BJ (cell line): ENCODE data around the gene TNRC6B. TPM values are rescaled to one million over a fixed set of nuclear protein-coding genes. Genes with fewer than 3 reads are reported as not detected.
"Not testable (repeated sequence)": the region's sequence is repeated elsewhere in the genome, so short reads cannot be mapped to it uniquely, and the experiment has no call there.

Source experiments
- CTCF ChIA-PET: fragments of 350-600 bp; formaldehyde crosslinking; extraction: SDS; loops from one replicate; lab custom pipeline; 2021; ENCODE audit warnings: antibody characterized with exemption, inconsistent platforms; lab: Yijun Ruan, JAX
- POLR2A ChIA-PET: fragments of 300-600 bp; sonication (Branson Sonifier 250); formaldehyde crosslinking; extraction: SDS; loops from one replicate; lab custom pipeline; 2021; ENCODE audit warnings: antibody characterized with exemption; lab: Charles Lee
- DNase-seq: peaks from one replicate; pipeline ENCODE4 v3.0.0-alpha.2; 2011; ENCODE audit warnings: low read depth
- H3K27me3 ChIP-seq: 2 replicates; pipeline ENCODE4 v1.6.0; 2011; ENCODE audit warnings: low read length; ENCODE audit not compliant: control insufficient read depth, insufficient read depth
- H3K36me3 ChIP-seq: 2 replicates; pipeline ENCODE4 v1.5.1; 2011; ENCODE audit warnings: low read length; ENCODE audit not compliant: control insufficient read depth, insufficient read depth
- H3K4me3 ChIP-seq: 2 replicates; pipeline ENCODE4 v1.5.1; 2011; ENCODE audit warnings: low read depth, mild to moderate bottlenecking, control low read depth, low read length
- polyA plus RNA-seq: library from polyadenylated mRNA; depleted of rRNA; stranded (reverse); fragments of >200 nt; gene quantifications from 2 replicates; pipeline ENCODE4 v1.2.3, GENCODE V29; 2011; rRNA removed
- TF ChIP-seq, protein P1 (sequence below): IDR thresholded peaks from 2 replicates; pipeline ENCODE4 v1.5.1; 2011; ENCODE audit warnings: low read depth, mild to moderate bottlenecking, control low read depth, inconsistent platforms, low read length, moderate library complexity; ENCODE audit not compliant: insufficient read depth

The TNRC6B gene
- polyA plus RNA-seq, 1 experiment: 8.0 TPM

DNA sequence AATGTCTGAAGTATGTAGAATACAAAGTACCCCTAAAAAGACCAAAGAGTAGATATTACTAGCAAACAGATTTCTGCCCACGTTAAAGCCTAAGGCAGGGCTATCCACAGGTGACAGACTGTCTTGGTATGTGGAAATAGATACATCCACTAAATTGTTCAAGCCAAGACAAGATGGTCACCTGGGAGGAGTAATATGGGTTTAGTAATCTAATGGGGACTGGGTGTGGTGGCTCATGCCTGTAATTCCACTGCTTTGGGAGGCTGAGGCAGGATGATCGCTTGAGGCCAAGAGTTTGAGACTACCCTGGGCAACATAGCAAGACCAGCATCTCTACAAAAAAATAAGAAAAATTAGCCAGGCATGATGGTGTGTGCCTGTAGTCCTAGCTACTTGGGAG, 200.2 kb downstream of the TNRC6B start:
- H3K27me3 ChIP-seq: no peaks in the 10 kb centered on the region
- ChIA-PET CTCF (interaction anchor here (1.2 to 2.2 kb wide), 2 partner anchors 12 to 29 kb away, joined by 3 to 4 read pairs; no protein-coding TSS in a partner anchor), POLR2A (no interaction called here)
- no peak overlapping the region for H3K4me3 ChIP-seq
- TF ChIP-seq, protein P1, sequence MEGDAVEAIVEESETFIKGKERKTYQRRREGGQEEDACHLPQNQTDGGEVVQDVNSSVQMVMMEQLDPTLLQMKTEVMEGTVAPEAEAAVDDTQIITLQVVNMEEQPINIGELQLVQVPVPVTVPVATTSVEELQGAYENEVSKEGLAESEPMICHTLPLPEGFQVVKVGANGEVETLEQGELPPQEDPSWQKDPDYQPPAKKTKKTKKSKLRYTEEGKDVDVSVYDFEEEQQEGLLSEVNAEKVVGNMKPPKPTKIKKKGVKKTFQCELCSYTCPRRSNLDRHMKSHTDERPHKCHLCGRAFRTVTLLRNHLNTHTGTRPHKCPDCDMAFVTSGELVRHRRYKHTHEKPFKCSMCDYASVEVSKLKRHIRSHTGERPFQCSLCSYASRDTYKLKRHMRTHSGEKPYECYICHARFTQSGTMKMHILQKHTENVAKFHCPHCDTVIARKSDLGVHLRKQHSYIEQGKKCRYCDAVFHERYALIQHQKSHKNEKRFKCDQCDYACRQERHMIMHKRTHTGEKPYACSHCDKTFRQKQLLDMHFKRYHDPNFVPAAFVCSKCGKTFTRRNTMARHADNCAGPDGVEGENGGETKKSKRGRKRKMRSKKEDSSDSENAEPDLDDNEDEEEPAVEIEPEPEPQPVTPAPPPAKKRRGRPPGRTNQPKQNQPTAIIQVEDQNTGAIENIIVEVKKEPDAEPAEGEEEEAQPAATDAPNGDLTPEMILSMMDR: no peak
- no peak for DNase-seq
- H3K36me3 ChIP-seq: no peaks in the 10 kb centered on the region

DNA sequence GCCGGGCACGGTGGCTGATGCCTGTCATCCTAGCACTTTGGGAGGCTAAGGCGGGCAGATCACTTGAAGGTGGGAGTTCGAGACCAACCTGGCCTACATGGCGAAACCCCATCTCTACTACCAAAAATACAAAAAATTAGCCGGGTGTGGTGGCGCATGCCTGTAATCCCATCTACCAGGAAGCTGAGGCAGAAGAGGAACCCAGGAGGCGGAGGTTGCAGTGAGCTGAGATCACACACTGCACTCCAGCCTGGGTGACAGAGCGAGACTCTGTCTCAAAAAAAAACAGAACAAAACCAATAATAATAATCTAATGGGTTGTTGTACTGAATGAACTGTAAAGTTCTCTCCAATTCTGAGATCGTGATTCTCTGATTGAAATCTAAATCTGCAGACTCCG, 200.7 kb downstream of the TNRC6B start:
- H3K36me3 ChIP-seq, H3K27me3 ChIP-seq, H3K4me3 ChIP-seq, DNase-seq, POLR2A ChIA-PET: not testable (repeated sequence)
- CTCF ChIA-PET: interaction anchor here (1.4 to 2.2 kb wide), 2 partner anchors 12 kb away, joined by 3 to 4 read pairs; no protein-coding TSS in a partner anchor

DNA sequence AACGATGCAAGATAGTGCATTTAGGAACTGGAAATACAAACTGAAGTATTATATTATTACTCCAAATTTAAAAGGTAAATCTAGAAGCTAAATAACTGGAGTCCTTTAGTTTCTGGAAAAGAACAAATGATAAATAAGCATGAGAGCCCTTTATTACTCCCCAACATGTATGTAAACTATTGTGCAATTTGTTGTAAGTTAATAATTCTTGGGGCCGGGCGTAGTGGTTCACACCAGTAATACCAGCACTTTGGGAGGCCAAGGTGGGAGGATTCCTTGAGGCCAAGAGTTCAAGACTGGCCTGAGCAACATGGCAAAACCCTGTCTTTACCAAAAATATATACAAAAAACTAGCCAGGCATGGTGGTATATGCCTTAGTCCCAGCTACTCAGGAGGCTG, 203.7 kb downstream of the TNRC6B start:
- no peaks in the 10 kb centered on the region for H3K27me3 ChIP-seq
- TF ChIP-seq, protein P1: no peak
- no peak for DNase-seq
- H3K36me3 ChIP-seq: no peaks in the 10 kb centered on the region
- ChIA-PET POLR2A (no interaction called here), CTCF (no interaction called here)
- no peak overlapping the region for H3K4me3 ChIP-seq

DNA sequence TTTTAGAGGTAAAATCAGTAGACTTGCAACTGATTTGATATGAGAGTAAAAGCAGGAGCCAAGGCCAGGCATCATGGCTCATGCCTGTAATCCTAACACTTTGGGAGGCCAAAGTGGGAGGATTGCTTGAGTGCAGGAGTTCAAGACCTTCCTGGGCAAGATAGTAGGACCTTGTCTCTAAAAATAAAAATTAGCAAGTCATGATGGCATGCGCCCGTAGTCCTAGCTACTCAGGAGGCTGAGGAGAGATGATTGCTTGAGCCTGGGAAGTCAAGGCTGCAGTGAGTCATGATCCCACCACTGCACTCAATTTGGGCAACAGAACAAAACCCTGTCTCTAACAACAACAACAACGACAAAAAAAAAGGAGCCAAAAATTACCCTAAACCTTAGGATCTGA, 206.2 kb downstream of the TNRC6B start:
- TF ChIP-seq, protein P1: no peak
- no peaks in the 10 kb centered on the region for H3K36me3 ChIP-seq
- no peak overlapping the region for H3K4me3 ChIP-seq
- CTCF ChIA-PET: interaction anchor here (1.3 to 2.7 kb wide), 3 partner anchors 9 to 16 kb away, joined by 3 to 8 read pairs (median 6); no protein-coding TSS in a partner anchor
- no peak for DNase-seq
- H3K27me3 ChIP-seq: no peaks in the 10 kb centered on the region
- POLR2A ChIA-PET: interaction anchor here (0.6 kb wide), 2 partner anchors 8 to 263 kb away, joined by 6 read pairs; no protein-coding TSS in a partner anchor

DNA sequence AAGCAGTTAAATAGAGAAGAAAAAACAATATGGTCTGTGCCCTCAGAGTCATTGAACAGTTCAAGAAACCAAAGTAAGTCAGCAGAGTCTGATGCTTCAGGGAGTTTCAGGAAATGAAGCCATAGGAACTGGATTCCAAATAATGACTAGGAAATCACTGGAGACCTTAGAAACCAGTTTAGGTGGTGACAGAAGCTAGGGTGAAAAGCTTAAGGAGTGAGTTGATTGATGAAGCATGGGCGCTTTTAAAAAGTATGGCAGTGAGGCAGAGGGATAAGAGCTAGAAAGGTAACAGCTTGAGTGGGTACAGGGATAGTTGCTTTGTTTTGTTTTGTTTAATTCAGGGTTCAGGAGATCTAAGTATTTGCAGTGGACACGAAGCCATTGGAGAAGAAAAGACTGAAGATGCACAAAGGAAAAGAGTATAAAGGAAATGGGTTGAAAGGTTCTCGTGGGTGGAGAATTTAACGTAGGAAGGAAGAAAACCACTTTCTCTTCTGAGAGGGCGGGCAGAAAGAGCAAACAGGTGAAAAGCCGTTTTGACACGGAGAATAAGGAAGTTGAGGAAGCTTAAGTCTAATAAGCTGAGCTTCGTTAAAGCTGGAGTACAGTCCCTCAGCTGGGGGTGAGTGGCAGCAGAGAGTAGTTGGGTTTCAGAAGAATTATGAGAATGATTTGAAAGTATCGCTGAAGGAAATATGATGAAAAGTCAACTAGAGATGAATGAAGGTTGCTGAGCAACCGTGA, 207.5 kb downstream of the TNRC6B start:
- ChIA-PET POLR2A (no interaction called here), CTCF (interaction anchor here (0.6 to 2.7 kb wide), 4 partner anchors 8 to 1382 kb away, joined by 3 to 8 read pairs (median 4); no protein-coding TSS in a partner anchor)
- H3K4me3 ChIP-seq: no peak overlapping the region
- DNase-seq: no peak
- TF ChIP-seq, protein P1: no peak
- no peaks in the 10 kb centered on the region for H3K27me3 ChIP-seq
- no peaks in the 10 kb centered on the region for H3K36me3 ChIP-seq

Other genes with a start within 250 kb of the TNRC6B start
- gene TMA7B, start 217.5 kb upstream of the TNRC6B start, polyA plus RNA-seq: not detected in 2 replicates
- not detected in 2 replicates for gene FAM83F, start 183.0 kb upstream of the TNRC6B start, polyA plus RNA-seq
- 115 and 119 TPM in 2 replicates for gene ADSL, start 168.6 kb downstream of the TNRC6B start, polyA plus RNA-seq
- gene SGSM3, start 192.7 kb downstream of the TNRC6B start, polyA plus RNA-seq: 40.0 and 55.6 TPM in 2 replicates